HL-60 (cell line): ENCODE measurements around the gene LHX2.

Experiments
- CTCF ChIP-seq: IDR thresholded peaks from one replicate; pipeline ENCODE4 v1.5.1; 2011; ENCODE audit warnings: low read length, control low read depth, inconsistent platforms; ENCODE audit not compliant: insufficient read depth
- GABPA ChIP-seq: IDR thresholded peaks from 2 replicates; pipeline ENCODE4 v1.6.1; 2012; ENCODE audit warnings: low read depth
- POLR2AphosphoS5 ChIP-seq: IDR thresholded peaks from 2 replicates; pipeline ENCODE4 v1.6.1; 2012; ENCODE audit warnings: low read depth
- REST ChIP-seq: IDR thresholded peaks from 2 replicates; pipeline ENCODE4 v1.6.1; 2012; ENCODE audit warnings: low read depth; ENCODE audit not compliant: insufficient replicate concordance
- SPI1 ChIP-seq: IDR thresholded peaks from 2 replicates; pipeline ENCODE4 v1.6.1; 2012; ENCODE audit warnings: low read depth, mild to moderate bottlenecking, borderline replicate concordance

GRCh38 chr9:124022201-124023121, 10.9 kb downstream of the LHX2 start:
- TF ChIP-seq CTCF, result no peak
- no peak for TF ChIP-seq POLR2AphosphoS5
- no peak for TF ChIP-seq REST
- TF ChIP-seq GABPA, result no peak
- TF ChIP-seq SPI1, result no peak
